Progenitor cell of endocrine pancreas (in vitro differentiated cells): ENCODE results near the gene PAPPA. TPM values are rescaled to one million over a fixed set of nuclear protein-coding genes. Genes with fewer than 3 reads are reported as not detected.

Experiments used
- DNase-seq: peaks from one replicate; pipeline ENCODE4 v3.0.0; 2021; ENCODE audit warnings: low spot score; ENCODE audit not compliant: unreplicated experiment
- H3K27ac Mint-ChIP-seq: 2 replicates; pipeline ENCODE4 v1.8.0; 2021; ENCODE audit warnings: mild to moderate bottlenecking, moderate library complexity, mixed read lengths
- H3K27me3 Mint-ChIP-seq: 2 replicates; pipeline ENCODE4 v1.8.0; 2021; ENCODE audit warnings: mixed read lengths
- H3K36me3 Mint-ChIP-seq: 2 replicates; pipeline ENCODE4 v1.8.0; 2022; ENCODE audit warnings: mixed read lengths; ENCODE audit not compliant: insufficient read depth
- H3K4me1 Mint-ChIP-seq: 2 replicates; pipeline ENCODE4 v1.8.0; 2021; ENCODE audit warnings: low read depth, mixed read lengths
- H3K4me3 Mint-ChIP-seq: 2 replicates; pipeline ENCODE4 v1.8.0; 2021; ENCODE audit warnings: low read depth, mild to moderate bottlenecking, moderate library complexity, mixed read lengths
- H3K9me3 Mint-ChIP-seq: 2 replicates; pipeline ENCODE4 v1.8.0; 2021; ENCODE audit warnings: low read depth, mixed read lengths
- CTCF ChIP-seq: fragments of 200-600 bp; sonication (generic); IDR thresholded peaks from one replicate; pipeline ENCODE4 v1.5.0; 2021; ENCODE audit warnings: antibody characterized with exemption, mild to moderate bottlenecking; ENCODE audit not compliant: unreplicated experiment
- total RNA-seq: library from RNA; stranded (reverse); gene quantifications from 2 replicates; pipeline ENCODE4 v1.2.1, GENCODE V29; 2021

The PAPPA gene
- total RNA-seq, 1 donor from 2014 or later = 0.36 TPM

DNA sequence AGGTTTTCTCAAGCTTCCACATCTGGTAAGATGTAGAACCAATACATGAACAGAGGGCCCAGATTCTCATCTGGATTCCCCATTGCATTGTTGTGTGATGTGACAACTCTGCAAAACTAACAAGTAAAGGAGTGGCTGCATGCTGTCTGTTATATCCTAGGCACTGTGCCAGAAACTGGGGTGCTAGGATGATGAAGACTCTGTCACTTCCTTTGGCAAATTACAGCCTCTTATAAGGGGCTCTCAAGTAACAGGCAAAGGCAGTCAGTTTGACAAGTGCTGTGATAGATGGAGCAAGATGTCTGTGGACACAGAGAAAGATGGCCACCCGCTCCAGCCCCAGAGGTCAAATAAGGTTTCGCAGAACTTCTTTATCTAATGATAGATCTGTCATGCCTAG, 115.7 kb downstream of the PAPPA start:
- no peak for TF ChIP-seq CTCF
- no peak for DNase-seq
- Mint-ChIP-seq H3K4me1 (peaks cover 6% of the 10 kb centered on the region), H3K27me3 (peaks cover 14% of the 10 kb centered on the region), H3K36me3 (no peaks in the 10 kb centered on the region), H3K9me3 (no peaks in the 10 kb centered on the region), H3K27ac (no peak overlapping the region), H3K4me3 (no peak overlapping the region)

DNA sequence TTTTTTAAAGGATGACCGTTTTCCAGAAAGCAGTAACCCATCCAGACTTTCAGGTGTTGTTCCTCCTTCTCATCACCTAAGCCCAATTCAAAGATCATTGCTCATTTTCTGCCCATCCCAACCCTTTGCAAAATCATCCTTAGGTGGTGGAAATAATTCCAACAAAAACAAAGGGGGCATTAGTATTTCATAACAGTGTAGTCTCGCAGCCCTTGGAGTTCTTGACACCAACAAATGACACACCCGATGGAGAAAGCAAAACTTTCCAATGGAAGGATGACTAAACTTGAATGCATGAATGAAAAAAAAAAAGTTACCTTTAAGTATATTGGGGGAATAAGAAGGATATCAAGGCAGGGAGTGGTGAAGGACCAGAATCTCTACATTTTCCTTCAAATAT, 117.0 kb downstream of the PAPPA start:
- Mint-ChIP-seq H3K4me3 (no peak overlapping the region), H3K27me3 (peaks cover 26% of the 10 kb centered on the region), H3K4me1 (peaks cover 6% of the 10 kb centered on the region), H3K9me3 (no peaks in the 10 kb centered on the region), H3K27ac (no peak overlapping the region), H3K36me3 (no peaks in the 10 kb centered on the region)
- no peak for DNase-seq
- no peak for TF ChIP-seq CTCF

- Mint-ChIP-seq H3K27me3 (peaks cover 29% of the 10 kb centered on the region), H3K9me3 (no peaks in the 10 kb centered on the region), H3K4me1 (peaks cover 6% of the 10 kb centered on the region), H3K4me3 (no peak overlapping the region), H3K36me3 (no peaks in the 10 kb centered on the region), H3K27ac (no peak overlapping the region)
- TF ChIP-seq CTCF = no peak
- no peak for DNase-seq
These were observed 117.7 kb downstream of the PAPPA start for GRCh38 chr9:116271340-116271739.

GRCh38 chr9:116271991-116272390, 118.4 kb downstream of the PAPPA start:
- TF ChIP-seq CTCF = no peak
- peaks cover 6% of the 10 kb centered on the region for H3K4me1 Mint-ChIP-seq
- H3K27ac Mint-ChIP-seq = no peak overlapping the region
- no peak for DNase-seq
- H3K36me3 Mint-ChIP-seq = no peaks in the 10 kb centered on the region
- H3K4me3 Mint-ChIP-seq = no peak overlapping the region
- no peaks in the 10 kb centered on the region for H3K9me3 Mint-ChIP-seq
- peaks cover 36% of the 10 kb centered on the region for H3K27me3 Mint-ChIP-seq

DNA sequence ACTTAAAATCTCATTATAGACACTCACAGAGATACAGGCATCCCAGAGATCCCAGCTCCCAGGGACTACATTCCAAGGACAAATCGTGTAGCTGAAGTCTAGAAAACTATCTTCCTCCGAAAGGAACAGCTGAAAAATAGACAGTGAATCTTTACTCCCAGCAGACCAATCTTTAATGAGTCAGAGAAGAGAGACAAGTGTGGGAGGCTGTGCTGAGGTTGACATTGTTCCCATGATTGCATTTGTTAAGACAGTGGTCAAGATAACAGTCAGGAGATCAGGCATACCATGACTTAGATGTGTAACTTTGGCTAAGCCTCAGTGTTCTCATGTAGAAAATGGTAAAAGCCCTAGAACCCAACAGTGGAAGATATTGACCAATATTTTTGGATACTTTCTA, 120.7 kb downstream of the PAPPA start:
- DNase-seq = no peak
- TF ChIP-seq CTCF = no peak
- Mint-ChIP-seq H3K4me3 (no peak overlapping the region), H3K36me3 (no peaks in the 10 kb centered on the region), H3K4me1 (peaks cover 6% of the 10 kb centered on the region), H3K9me3 (no peaks in the 10 kb centered on the region), H3K27ac (no peak overlapping the region), H3K27me3 (peaks cover 56% of the 10 kb centered on the region)
